HUES48 (cell line): ENCODE data around the gene CTNNBL1.
"Not testable (repeated sequence)": the region's sequence is repeated elsewhere in the genome, so short reads cannot be mapped to it uniquely, and the experiment has no call there.

Experiments
- H3K27ac ChIP-seq: one replicate; pipeline ENCODE4 v1.7.0; 2013; ENCODE audit warnings: low read depth, low read length, inconsistent platforms
- H3K27me3 ChIP-seq: 2 replicates; pipeline ENCODE4 v1.6.1; 2013; ENCODE audit warnings: mild to moderate bottlenecking, low read length; ENCODE audit not compliant: control insufficient read depth, insufficient read depth
- H3K36me3 ChIP-seq: 2 replicates; pipeline ENCODE4 v1.6.1; 2013; ENCODE audit warnings: low read length; ENCODE audit not compliant: control insufficient read depth, insufficient read depth
- H3K4me1 ChIP-seq: 2 replicates; pipeline ENCODE4 v1.6.1; 2013; ENCODE audit warnings: mild to moderate bottlenecking, low read length; ENCODE audit not compliant: control insufficient read depth, insufficient read depth
- H3K4me3 ChIP-seq: 2 replicates; pipeline ENCODE4 v1.5.1; 2013; ENCODE audit warnings: mild to moderate bottlenecking, low read depth, low read length
- H3K9ac ChIP-seq: 2 replicates; pipeline ENCODE4 v1.6.1; 2013; ENCODE audit warnings: mild to moderate bottlenecking, low read depth, low read length, moderate library complexity
- H3K9me3 ChIP-seq: 2 replicates; pipeline ENCODE4 v1.6.1; 2013; ENCODE audit warnings: low read length; ENCODE audit not compliant: control insufficient read depth, insufficient read depth

Gene CTNNBL1

DNA sequence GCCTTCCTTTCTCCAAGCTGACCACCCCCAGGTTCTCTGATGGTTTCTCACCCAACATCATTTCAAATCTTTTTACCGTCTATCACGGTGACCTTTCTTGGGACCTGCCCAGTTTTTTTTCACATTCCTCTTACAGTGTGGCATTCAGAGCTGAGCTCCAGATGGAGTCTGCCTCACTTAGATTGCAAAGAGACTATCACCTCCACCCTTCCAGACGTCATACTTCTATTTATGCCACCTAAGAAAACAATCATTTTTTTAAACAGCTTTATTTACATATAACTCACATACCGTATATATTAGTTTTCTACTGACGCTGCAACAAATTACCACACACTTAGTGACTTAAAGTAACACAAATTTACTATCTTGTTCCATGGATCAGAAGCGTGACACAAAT is 32.3 kb upstream of the CTNNBL1 start:
- no peak overlapping the region for H3K9ac ChIP-seq
- no peaks in the 10 kb centered on the region for H3K9me3 ChIP-seq
- H3K4me3 ChIP-seq, result no peak overlapping the region
- H3K27ac ChIP-seq, result no peak overlapping the region
- H3K27me3 ChIP-seq, result no peaks in the 10 kb centered on the region
- peaks cover 12% of the 10 kb centered on the region for H3K4me1 ChIP-seq
- no peaks in the 10 kb centered on the region for H3K36me3 ChIP-seq

DNA sequence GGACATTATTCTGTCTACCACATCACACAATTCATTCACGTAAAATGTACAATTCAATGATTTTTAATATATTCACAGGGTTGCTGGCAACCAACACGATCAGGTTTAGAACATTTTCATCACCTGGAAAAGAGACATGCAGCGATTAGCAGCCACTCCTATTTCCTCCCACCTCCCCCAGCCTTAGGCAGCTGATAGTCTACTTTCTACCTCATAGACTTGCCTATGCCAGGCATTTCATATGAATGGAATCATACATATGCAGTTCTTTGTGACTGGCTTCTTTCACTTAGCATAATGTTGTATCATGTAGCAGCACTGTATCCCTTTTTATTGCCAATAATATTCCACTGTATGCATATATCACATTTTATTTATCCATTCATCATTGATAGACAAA is 31.5 kb upstream of the CTNNBL1 start:
- Histone ChIP-seq H3K9me3 (no peaks in the 10 kb centered on the region), H3K4me3 (no peak overlapping the region), H3K9ac (no peak overlapping the region), H3K36me3 (no peaks in the 10 kb centered on the region), H3K27me3 (no peaks in the 10 kb centered on the region), H3K27ac (no peak overlapping the region), H3K4me1 (peaks cover 12% of the 10 kb centered on the region)

DNA sequence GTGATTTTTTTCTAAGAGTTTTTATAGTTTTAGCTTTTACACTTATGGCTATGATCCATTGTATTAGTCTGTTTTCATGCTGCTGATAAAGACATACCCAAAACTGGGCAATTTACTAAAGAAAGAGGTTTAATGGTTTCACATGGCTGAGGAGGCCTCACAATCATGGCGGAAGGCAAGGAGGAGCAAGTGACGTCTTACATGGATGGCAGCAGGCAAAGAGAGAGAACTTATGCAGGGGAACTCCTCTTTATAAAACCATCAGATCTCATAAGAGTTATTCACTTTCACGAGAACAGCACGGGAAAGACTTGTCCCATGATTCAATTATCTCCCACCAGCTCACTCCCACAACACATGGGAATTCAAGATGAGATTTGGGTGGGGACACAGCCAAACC is 29.2 kb upstream of the CTNNBL1 start:
- not testable (repeated sequence) for H3K9ac ChIP-seq, H3K9me3 ChIP-seq, H3K4me3 ChIP-seq, H3K27ac ChIP-seq, H3K36me3 ChIP-seq, H3K27me3 ChIP-seq
- H3K4me1 ChIP-seq, result peaks cover 16% of the 10 kb centered on the region

DNA sequence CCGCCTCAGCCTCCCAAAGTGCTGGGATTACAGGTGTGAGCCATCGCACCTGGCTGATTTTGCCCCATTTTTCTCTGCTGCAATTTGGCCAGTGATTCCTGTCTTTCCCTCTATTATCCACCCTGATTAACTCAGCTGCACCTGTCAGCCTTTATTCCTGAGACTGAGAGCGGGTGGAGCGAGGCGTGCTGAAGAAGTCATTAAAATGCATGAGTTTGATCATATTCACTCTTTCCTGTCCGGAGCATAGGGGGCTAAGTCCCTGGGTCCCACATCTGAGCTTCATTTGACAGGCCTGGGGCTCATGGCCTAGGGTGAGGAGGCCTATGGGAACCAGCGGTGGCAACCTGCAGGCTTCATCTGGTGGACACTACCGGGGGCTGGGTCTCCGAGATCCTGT is 25.7 kb upstream of the CTNNBL1 start:
- Histone ChIP-seq H3K27me3 (no peaks in the 10 kb centered on the region), H3K4me1 (peaks cover 9% of the 10 kb centered on the region; the same call in 1 of the 2 replicates), H3K9ac (no peak overlapping the region)

DNA sequence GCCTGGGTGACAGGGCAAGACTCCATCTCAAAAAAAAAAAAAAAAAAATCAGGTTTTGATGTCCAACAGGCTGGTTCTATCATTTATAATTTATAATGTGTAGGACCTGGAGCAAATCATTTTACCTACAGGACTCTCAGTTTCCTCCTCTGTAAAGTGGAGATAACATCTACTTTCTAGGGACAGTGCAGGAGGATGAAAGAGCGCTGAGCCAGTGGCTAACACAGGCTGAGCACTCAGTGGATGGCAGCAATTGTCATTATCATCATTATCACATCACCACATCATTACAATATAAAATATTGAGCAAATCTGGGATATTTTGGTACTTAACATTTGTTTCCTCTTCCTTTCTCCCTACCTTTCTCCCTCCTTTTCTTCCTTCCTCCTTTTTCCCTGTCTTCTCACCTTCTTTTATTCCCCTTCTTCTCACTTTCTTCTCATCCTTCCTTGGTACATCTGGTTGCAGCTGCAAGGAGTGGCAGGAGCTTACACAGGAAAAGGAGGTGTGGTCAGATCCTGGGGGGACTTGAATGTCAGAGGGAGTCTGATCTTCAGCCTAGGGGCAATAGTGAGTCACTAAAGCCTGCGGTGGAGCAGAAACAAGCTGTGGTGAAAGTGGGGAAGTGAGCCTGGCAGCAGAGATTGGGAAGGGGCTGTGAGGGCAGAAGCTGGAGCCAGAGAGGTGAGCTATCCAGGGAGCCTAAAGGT is 24.6 kb upstream of the CTNNBL1 start:
- no peaks in the 10 kb centered on the region for H3K9me3 ChIP-seq
- H3K36me3 ChIP-seq, result no peaks in the 10 kb centered on the region
- peaks cover 9% of the 10 kb centered on the region; the same call in 1 of the 2 replicates for H3K4me1 ChIP-seq
- no peak overlapping the region for H3K27ac ChIP-seq
- H3K27me3 ChIP-seq, result 0 out of 2 replicates have a peak, but pooled peaks cover 1% of the 10 kb centered on the region
- H3K9ac ChIP-seq, result no peak overlapping the region
- H3K4me3 ChIP-seq, result no peak overlapping the region

More for the DNA sequence above, 25.7 kb upstream of the CTNNBL1 start:
- Histone ChIP-seq H3K4me3 (no peak overlapping the region), H3K27ac (no peak overlapping the region), H3K9me3 (no peaks in the 10 kb centered on the region), H3K36me3 (no peaks in the 10 kb centered on the region)

DNA sequence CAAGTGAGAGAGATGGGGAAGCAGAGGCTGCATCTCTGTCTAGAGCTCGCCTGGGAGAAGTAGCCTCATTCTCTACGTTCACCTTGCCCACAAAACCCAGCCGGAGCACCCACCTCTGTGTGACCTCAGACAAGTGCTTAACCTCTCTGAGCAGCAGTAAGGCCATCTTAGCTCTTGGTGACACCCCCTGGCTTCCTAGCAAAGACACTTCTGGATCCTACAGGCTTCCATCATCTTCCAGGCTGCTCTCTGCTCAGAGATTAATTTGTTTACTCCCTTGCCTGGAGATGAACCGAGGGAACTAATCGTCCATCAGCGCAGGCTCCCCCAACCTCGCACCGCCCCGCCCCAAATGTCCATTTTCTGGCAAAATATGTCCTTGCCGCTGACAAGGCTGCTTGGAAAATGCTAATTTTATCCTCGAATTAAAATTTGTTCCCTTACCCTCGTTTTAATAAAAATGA is 24.0 kb upstream of the CTNNBL1 start:
- H3K4me3 ChIP-seq, result no peak overlapping the region
- no peak overlapping the region for H3K9ac ChIP-seq
- H3K27ac ChIP-seq, result no peak overlapping the region
- H3K27me3 ChIP-seq, result 0 out of 2 replicates have a peak, but pooled peaks cover 4% of the 10 kb centered on the region
- no peaks in the 10 kb centered on the region for H3K36me3 ChIP-seq
- peaks cover 9% of the 10 kb centered on the region; the same call in 1 of the 2 replicates for H3K4me1 ChIP-seq
- no peaks in the 10 kb centered on the region for H3K9me3 ChIP-seq

DNA sequence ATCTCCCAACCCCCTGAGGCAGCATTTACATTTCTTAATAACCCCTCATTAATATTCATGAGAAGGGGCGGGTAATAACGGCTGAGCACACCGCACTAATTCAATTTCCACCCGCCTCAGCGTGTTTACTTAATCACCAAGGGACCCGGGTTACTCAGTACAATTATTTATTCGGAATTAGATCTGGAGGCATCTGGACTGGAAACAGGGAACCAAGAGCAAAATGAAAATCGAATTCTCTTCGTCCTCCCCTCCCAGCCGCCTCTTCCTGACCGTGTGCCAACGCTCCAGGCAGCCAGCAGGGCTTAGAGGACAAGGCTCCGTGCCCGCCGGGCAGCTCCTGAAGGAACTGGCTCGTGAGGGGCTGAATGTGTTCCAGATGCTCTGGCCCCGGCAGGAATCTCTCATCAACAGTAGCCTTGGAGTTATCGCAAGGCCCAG is 23.5 kb upstream of the CTNNBL1 start:
- H3K36me3 ChIP-seq, result no peaks in the 10 kb centered on the region
- H3K27ac ChIP-seq, result no peak overlapping the region
- H3K4me3 ChIP-seq, result no peak overlapping the region
- H3K27me3 ChIP-seq, result 0 out of 2 replicates have a peak, but pooled peaks cover 4% of the 10 kb centered on the region
- H3K9me3 ChIP-seq, result no peaks in the 10 kb centered on the region
- H3K9ac ChIP-seq, result no peak overlapping the region
- H3K4me1 ChIP-seq, result peaks cover 9% of the 10 kb centered on the region; the same call in 1 of the 2 replicates

DNA sequence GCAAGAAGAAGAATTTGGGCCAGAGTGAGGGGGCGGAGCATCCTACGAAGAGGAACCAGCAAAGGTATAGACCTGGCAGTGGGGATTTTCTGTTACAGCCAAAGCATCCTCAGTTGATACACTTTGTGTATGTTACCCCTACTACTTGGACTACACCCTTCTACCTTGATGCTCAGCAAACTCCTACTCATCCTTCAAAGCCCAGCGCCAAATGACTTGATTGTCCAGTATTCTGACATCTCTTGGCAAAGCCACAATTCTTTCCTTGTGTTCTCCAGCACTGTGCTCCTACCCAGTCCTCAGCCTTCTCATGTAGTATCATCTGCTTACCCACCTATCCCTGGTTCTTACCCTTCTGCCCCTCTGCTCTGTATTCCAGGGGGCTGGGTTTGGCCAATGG is 21.7 kb upstream of the CTNNBL1 start:
- Histone ChIP-seq H3K27ac (no peak overlapping the region), H3K9me3 (no peaks in the 10 kb centered on the region), H3K9ac (no peak overlapping the region), H3K4me3 (no peak overlapping the region), H3K27me3 (peaks cover 4% of the 10 kb centered on the region; the same call in 1 of the 2 replicates), H3K36me3 (no peaks in the 10 kb centered on the region), H3K4me1 (peaks cover 9% of the 10 kb centered on the region; the same call in 1 of the 2 replicates)

DNA sequence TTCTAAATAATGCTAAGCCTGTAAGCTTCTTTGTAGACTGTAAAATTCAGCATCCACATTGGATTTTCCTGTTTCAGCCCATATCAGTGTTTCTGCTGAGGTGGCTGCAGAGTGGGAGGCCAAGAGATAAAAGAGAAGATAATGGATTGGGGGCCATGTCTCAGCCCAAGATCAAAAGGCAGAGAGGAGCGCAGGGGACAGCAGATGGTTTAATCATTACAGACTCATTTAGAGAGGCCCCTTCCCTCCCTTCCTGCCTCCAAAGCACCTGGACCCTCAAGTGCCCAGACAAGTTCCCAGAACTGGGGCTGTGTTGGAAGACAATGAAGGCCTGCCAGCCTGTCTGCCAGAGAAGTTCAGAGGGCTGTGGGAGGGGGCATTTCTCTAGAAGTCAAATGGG is 20.4 kb upstream of the CTNNBL1 start:
- Histone ChIP-seq H3K4me1 (peaks cover 9% of the 10 kb centered on the region; the same call in 1 of the 2 replicates), H3K36me3 (no peaks in the 10 kb centered on the region), H3K27ac (no peak overlapping the region), H3K9ac (no peak overlapping the region), H3K27me3 (peaks cover 4% of the 10 kb centered on the region; the same call in 1 of the 2 replicates), H3K4me3 (no peak overlapping the region), H3K9me3 (no peaks in the 10 kb centered on the region)

DNA sequence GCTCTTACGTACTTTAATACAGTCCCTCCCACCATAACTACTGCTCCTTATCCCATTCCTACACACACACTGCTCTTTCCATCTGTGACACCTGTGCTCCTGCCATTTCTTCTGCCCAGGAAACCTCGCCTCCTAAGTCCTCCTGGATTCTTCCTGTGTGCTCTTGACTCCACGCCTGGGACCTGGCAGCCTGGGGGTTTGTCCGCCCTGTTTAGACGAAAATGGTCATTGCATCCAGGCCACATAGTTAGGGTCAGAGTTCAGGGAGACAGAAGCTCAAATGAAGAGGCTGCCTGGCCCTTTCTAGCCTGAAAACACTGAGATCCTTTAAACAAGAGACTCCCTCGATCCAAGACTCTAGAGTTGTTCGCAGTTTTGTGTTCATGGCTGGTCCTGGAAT is 17.4 kb upstream of the CTNNBL1 start:
- Histone ChIP-seq H3K27me3 (peaks cover 4% of the 10 kb centered on the region; the same call in 1 of the 2 replicates), H3K36me3 (no peaks in the 10 kb centered on the region), H3K9ac (no peak overlapping the region), H3K4me3 (no peak overlapping the region), H3K27ac (no peak overlapping the region), H3K4me1 (no peaks in the 10 kb centered on the region), H3K9me3 (no peaks in the 10 kb centered on the region)
